ENCODE data around the gene SLC6A3.

The SLC6A3 gene

DNA sequence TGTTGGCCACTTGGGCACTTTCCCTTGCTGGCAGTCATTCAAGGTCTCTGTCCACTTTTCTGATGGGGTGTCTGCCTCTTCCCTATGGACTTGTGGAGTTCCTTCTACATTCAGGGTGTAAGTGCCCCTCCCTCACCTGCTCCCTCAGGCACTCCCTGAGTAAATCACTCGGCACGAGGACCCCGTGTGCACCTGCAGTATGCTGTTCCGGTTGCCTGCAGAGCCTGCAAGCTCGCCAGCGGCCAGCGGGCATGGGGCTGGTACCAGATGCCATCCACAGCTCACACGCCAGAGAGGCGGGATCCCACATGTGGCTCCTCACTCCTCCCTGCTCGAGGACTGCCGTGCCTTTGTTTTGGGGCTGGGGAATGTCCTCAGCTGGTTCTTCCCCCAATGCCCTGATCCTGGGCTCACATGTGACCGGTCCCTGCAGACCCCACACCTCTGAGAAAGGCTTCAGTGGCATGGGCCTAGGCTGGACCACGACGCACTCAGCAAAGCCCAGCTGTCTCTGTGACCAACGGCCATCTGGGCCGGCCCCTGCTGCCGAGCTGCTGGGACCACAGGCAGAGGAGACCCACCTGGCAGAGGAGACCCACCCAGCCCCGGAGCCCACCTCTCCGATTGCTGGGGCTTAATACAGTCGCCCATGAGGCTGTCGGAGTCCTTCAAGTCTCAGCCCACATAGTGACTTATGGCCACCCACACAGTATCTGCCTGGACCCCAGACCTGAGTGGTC, 54.2 kb downstream of the SLC6A3 start:
- TF ChIP-seq, protein P1, sequence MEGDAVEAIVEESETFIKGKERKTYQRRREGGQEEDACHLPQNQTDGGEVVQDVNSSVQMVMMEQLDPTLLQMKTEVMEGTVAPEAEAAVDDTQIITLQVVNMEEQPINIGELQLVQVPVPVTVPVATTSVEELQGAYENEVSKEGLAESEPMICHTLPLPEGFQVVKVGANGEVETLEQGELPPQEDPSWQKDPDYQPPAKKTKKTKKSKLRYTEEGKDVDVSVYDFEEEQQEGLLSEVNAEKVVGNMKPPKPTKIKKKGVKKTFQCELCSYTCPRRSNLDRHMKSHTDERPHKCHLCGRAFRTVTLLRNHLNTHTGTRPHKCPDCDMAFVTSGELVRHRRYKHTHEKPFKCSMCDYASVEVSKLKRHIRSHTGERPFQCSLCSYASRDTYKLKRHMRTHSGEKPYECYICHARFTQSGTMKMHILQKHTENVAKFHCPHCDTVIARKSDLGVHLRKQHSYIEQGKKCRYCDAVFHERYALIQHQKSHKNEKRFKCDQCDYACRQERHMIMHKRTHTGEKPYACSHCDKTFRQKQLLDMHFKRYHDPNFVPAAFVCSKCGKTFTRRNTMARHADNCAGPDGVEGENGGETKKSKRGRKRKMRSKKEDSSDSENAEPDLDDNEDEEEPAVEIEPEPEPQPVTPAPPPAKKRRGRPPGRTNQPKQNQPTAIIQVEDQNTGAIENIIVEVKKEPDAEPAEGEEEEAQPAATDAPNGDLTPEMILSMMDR (IDR thresholded peaks at IDR 0.05) = no peak

DNA sequence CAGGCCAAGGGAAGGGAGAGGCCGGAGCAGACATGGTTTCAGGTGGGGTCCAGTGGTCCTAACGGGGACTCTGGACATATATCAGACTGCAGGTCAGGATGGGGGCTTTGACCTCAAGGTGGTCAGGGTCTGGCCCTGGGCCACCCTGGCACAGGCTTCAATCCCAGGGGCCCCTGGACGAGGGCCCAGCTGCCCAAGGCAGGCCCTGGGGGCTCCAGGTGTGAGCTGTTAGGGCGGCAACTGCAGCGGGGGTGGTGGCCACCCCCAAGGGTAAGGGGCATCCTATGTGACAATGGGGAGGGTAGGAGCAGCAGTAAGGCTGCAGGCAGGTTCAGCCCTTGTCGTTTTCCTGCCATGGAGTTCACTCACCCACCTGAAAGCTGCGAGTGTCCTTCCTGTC, 54.9 kb downstream of the SLC6A3 start:
- TF ChIP-seq, protein P1 (IDR thresholded peaks at IDR 0.05) = no peak

DNA sequence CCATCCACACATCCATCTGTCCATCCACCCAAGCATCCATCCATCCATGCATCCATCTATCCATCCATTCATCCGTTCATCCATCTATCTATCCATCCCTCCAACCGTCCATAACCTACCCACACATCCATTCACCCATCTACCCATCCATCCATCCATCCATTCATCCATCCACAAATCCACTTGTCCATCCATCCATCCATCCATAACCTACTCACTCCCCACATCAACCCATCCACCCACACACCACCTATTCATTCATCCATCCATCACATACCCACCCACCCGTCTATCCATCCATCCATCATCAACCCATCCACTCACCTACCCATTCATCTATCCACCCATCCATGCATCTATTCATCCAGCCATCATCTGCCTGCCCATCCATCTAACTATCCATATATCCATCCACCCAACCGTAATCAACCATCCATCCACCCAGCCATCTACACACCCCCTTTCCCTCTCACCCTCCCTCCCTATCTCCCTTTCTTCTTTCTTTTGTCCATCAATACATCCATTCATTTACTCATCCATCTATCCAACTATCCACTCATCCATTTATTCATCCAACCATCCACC, 56.8 kb downstream of the SLC6A3 start:
- TF ChIP-seq, protein P1 (IDR thresholded peaks at IDR 0.05) = no peak

DNA sequence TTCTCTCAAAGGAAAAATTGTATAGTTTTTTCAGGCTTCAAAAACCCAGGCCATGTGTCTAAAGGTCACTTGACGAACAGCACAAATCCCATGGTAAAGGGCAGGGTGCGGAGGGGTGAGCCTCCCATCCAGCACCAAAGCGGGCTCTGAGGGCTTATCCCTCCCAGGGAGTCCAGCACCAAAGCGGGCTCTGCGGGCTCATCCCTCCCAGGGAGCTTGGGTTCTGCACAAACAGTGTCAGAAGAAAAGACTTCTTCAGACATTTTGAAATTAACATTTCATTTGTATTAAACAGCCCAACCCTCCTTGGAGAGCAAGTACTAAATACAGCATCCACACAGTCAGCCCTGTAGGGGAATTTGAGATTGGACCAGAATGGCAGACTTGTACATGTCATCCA, 57.4 kb downstream of the SLC6A3 start:
- TF ChIP-seq, protein P1 (IDR thresholded peaks at IDR 0.05) = no peak

DNA sequence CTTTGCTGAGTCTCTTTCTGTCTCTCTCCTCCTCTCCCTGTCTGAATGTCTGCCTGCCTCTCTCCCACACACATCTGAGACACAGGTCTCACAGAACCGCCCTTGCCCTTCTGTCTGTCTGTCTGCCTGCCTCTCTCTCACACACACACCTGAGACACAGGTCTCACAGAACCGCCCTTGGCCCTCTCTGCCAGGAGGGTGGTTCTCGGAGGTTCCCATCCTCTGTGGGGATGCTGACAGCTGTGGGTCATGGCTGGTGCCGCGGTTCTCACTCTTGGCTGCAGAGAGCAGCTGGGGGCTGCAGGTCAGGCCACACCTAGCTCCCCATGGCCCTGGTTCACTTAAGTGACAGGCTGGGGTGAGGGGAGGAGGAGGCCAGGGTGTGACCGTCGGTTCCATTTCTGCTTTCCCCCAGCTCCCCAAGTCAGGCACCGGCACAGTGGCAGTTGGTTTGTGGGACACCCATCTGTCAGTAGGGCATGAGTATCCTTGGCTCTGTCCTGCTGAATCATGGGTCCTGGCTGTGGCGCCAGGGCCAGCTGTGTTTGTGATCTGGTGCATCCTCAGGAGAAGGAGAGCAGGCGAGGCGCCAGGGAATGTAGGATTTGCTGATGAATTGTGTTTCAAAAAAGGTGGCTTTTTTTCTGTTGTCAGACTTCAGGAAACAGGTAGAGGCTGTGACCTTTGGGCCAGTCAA, 58.0 kb downstream of the SLC6A3 start:
- TF ChIP-seq, protein P1 (IDR thresholded peaks at IDR 0.05) = no peak

DNA sequence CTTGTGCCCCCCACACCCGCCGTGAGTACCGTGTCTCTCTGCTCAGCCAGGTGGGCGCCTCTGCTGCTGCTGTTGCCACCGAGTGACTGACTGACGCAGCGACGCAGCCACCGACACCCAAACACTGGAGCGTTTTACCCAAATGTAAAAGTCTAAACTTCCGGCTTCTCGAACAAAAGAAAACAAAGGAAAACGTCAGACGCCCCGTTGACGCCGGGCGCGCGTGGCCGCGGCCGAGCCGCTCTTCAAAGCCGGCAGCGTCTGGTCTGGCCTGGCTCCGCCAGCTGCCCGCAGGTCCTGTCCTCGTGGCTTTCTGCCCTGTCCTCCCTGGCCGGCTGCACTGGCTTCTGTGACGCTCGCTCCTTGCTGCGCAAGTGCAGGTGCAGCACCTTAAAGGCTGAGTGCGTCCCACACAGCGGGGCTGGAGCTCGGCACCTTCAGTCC, 58.9 kb downstream of the SLC6A3 start:
- TF ChIP-seq, protein P1 (IDR thresholded peaks at IDR 0.05) = no peak

DNA sequence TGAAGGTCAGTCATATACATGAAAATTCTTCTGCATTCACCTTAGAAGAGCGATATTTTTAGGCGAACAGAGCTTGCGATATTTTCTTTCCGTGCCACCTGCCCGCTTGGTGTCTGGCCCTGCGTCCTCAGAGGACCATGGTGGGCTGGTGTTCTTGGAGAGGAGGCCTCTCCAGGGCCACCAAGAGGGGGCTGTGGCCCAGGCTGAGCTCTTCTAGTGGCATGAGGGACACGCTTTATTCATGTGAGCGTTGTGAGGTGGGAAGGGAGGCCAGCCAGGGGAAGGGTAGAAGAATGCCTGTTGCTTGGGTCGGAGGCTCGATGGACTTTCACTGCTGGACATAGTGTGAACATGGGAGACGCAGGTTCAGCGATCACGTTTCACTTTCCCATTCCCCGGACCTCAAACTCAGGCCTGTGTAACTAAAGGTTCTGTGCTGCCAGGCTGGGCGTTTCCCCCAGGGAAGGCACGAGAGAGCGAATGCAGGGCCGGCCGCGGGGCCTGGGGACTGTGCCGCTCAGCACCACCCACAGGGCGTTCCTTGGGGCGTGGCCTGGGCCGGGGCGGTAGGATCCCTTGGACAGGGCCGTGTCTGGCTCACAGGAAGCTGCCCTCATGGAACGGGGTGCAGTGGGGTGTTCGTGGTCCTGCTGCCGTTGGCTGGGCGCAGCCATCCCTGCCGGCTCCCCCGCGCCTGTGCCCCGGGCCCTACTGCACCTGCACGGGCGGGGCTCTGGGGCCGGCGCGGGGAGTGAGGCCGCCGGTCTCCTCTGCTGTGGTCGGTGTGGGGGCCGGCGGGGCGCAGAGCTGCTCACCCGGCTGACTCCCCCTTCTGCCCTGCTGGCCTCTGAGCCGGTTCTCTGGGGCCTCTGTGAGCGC, 59.6 kb downstream of the SLC6A3 start:
- TF ChIP-seq, protein P1 (IDR thresholded peaks at IDR 0.05) = no peak

Data from LNCAP (cell line).